Measurements from ENCODE around the gene EFNA5. TPM values are rescaled to one million over a fixed set of nuclear protein-coding genes. Genes with fewer than 3 reads are reported as not detected.

EFNA5 gene
- total and polyA plus RNA-seq, 2 experiments from 2014 or later = 7.5 to 10.1 TPM

DNA sequence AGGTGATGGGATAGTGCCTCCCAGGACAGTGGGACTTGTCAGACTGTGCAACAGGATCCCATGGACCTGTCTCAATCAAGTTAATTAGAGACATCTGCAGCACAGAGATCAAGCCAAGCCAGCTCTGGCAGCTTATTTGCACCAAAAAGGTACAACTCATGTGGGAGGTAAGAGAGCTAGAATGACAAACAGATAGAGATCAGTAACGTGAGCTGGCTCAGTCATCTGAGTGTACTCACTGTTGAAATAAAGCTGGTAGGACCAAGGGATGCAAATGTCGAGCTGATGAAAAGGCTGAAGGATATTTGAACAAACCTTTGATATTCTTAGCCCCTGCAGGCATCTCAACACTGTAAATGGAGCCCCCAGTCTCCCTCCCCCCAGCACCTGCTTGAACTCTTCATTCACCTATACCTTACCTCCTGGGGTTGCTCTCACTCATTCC is 198.1 kb downstream of the EFNA5 start:
- TF ChIP-seq NANOG (IDR thresholded peaks at IDR 0.05; ENCODE audit: borderline replicate concordance) (0 out of 2 replicates have a peak, but pooled peaks have one; percentile 32), JUNB (IDR thresholded peaks at IDR 0.05; ENCODE audit: unreplicated experiment) (no peak), CREB1 (CRISPR knock-in tag; IDR thresholded peaks at IDR 0.05; ENCODE audit: low read depth) (0 out of 2 replicates have a peak, but pooled peaks have one; percentile 17), POLR2AphosphoS5 (IDR thresholded peaks at IDR 0.05; ENCODE audit: low read depth) (no peak), EZH2phosphoT487 (IDR thresholded peaks at IDR 0.05; ENCODE audit: unreplicated experiment) (no peak)
- TF ChIP-seq, protein P1, sequence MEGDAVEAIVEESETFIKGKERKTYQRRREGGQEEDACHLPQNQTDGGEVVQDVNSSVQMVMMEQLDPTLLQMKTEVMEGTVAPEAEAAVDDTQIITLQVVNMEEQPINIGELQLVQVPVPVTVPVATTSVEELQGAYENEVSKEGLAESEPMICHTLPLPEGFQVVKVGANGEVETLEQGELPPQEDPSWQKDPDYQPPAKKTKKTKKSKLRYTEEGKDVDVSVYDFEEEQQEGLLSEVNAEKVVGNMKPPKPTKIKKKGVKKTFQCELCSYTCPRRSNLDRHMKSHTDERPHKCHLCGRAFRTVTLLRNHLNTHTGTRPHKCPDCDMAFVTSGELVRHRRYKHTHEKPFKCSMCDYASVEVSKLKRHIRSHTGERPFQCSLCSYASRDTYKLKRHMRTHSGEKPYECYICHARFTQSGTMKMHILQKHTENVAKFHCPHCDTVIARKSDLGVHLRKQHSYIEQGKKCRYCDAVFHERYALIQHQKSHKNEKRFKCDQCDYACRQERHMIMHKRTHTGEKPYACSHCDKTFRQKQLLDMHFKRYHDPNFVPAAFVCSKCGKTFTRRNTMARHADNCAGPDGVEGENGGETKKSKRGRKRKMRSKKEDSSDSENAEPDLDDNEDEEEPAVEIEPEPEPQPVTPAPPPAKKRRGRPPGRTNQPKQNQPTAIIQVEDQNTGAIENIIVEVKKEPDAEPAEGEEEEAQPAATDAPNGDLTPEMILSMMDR (conservative IDR thresholded peaks at IDR 0.05; ENCODE audit: low read depth in 2 of 2) = no peak
- TF ChIP-seq, protein P2, sequence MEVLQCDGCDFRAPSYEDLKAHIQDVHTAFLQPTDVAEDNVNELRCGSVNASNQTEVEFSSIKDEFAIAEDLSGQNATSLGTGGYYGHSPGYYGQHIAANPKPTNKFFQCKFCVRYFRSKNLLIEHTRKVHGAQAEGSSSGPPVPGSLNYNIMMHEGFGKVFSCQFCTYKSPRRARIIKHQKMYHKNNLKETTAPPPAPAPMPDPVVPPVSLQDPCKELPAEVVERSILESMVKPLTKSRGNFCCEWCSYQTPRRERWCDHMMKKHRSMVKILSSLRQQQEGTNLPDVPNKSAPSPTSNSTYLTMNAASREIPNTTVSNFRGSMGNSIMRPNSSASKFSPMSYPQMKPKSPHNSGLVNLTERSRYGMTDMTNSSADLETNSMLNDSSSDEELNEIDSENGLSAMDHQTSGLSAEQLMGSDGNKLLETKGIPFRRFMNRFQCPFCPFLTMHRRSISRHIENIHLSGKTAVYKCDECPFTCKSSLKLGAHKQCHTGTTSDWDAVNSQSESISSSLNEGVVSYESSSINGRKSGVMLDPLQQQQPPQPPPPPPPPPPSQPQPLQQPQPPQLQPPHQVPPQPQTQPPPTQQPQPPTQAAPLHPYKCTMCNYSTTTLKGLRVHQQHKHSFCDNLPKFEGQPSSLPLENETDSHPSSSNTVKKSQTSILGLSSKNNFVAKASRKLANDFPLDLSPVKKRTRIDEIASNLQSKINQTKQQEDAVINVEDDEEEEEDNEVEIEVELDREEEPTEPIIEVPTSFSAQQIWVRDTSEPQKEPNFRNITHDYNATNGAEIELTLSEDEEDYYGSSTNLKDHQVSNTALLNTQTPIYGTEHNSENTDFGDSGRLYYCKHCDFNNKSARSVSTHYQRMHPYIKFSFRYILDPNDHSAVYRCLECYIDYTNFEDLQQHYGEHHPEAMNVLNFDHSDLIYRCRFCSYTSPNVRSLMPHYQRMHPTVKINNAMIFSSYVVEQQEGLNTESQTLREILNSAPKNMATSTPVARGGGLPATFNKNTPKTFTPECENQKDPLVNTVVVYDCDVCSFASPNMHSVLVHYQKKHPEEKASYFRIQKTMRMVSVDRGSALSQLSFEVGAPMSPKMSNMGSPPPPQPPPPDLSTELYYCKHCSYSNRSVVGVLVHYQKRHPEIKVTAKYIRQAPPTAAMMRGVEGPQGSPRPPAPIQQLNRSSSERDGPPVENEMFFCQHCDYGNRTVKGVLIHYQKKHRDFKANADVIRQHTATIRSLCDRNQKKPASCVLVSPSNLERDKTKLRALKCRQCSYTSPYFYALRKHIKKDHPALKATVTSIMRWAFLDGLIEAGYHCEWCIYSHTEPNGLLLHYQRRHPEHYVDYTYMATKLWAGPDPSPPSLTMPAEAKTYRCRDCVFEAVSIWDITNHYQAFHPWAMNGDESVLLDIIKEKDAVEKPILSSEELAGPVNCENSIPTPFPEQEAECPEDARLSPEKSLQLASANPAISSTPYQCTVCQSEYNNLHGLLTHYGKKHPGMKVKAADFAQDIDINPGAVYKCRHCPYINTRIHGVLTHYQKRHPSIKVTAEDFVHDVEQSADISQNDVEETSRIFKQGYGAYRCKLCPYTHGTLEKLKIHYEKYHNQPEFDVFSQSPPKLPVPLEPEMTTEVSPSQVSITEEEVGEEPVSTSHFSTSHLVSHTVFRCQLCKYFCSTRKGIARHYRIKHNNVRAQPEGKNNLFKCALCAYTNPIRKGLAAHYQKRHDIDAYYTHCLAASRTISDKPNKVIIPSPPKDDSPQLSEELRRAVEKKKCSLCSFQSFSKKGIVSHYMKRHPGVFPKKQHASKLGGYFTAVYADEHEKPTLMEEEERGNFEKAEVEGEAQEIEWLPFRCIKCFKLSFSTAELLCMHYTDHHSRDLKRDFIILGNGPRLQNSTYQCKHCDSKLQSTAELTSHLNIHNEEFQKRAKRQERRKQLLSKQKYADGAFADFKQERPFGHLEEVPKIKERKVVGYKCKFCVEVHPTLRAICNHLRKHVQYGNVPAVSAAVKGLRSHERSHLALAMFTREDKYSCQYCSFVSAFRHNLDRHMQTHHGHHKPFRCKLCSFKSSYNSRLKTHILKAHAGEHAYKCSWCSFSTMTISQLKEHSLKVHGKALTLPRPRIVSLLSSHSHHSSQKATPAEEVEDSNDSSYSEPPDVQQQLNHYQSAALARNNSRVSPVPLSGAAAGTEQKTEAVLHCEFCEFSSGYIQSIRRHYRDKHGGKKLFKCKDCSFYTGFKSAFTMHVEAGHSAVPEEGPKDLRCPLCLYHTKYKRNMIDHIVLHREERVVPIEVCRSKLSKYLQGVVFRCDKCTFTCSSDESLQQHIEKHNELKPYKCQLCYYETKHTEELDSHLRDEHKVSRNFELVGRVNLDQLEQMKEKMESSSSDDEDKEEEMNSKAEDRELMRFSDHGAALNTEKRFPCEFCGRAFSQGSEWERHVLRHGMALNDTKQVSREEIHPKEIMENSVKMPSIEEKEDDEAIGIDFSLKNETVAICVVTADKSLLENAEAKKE (CRISPR knock-in tag; IDR thresholded peaks at IDR 0.05) = peak; percentile 12; the same call in 1 of the 2 replicates
- Mint-ChIP-seq H3K9me3 (no peaks in the 10 kb centered on the region), H3K36me3 (ENCODE audit: low read depth) (no peaks in the 10 kb centered on the region), H3K4me3 (peak overlapping the region; percentile 39), H3K27ac (peak overlapping the region; percentile 13; the same call in 1 of the 2 replicates), H3K4me1 (peaks cover 76% of the 10 kb centered on the region), H3K27me3 (ENCODE audit: insufficient read depth, low read depth, poor library complexity) (peaks cover 3% of the 10 kb centered on the region)
- peak; percentile 78 for DNase-seq (ENCODE audit: low spot score)
- Histone ChIP-seq H2AFZ (no peak overlapping the region), H3K36me3 (ENCODE audit: insufficient read depth) (no peaks in the 10 kb centered on the region), H3K79me2 (replicated peaks; ENCODE audit: insufficient read depth) (no peaks in the 10 kb centered on the region), H3K27me3 (ENCODE audit: insufficient read depth) (no peaks in the 10 kb centered on the region), H3F3A (replicated peaks; ENCODE audit: low read depth) (no peaks in the 10 kb centered on the region), H3K4me3 (peak overlapping the region; percentile 25), H4K20me1 (replicated peaks; ENCODE audit: insufficient read depth) (no peaks in the 10 kb centered on the region), H3K4me1 (ENCODE audit: insufficient read depth) (peaks cover 77% of the 10 kb centered on the region), H3K4me2 (peak overlapping the region; percentile 58), H3K9me2 (ENCODE audit: insufficient read depth) (0 out of 2 replicates have a peak, but pooled peaks cover 3% of the 10 kb centered on the region), H3K27ac (ENCODE audit: low read depth) (peak overlapping the region; percentile 34)
- peak; percentile 94 for ATAC-seq
